Stimulated activated CD8-positive, alpha-beta memory T cell treated with anti-CD3 and anti-CD28 coated beads, Interleukin-12 subunit alpha, Interleukin-12 subunit beta, amount 100 ng/mL, for 4 hours (primary cell): ENCODE measurements around the gene EHBP1.

Source experiments
- DNase-seq: peaks from one replicate; pipeline ENCODE4 v3.0.0-alpha.2; 2020; ENCODE audit warnings: low read depth

EHBP1 gene

DNA sequence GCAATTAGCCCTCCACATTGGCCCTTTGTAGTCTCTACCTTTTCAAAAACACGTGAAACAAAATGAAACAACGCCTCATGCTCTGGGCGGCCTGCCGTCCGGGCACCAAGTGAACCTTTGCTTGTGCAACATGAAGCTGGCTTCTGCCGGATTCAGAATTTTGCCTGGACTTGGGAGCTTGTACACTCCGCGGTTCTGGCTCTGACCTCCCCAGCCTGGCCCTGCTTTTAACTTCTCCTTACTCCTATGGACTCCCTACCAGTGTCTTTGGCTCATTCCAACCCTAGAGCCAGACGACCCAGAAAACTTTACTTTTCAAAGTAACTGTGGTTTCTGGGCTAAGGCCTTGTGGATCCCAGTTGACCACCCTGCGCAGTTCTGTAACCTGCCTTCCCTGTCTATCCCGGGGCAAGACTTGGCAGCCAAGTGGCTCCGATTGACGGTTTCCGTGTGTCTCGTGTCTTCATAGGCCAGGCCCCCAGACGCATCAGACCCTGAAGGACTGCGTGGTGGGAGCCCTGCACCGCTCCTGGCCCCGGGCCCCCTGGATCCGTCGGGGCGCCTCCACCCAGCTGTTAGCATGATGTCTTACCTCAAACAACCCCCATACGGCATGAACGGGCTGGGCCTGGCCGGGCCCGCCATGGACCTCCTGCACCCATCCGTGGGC lies 347.0 kb downstream of the EHBP1 start:
- no peak for DNase-seq

DNA sequence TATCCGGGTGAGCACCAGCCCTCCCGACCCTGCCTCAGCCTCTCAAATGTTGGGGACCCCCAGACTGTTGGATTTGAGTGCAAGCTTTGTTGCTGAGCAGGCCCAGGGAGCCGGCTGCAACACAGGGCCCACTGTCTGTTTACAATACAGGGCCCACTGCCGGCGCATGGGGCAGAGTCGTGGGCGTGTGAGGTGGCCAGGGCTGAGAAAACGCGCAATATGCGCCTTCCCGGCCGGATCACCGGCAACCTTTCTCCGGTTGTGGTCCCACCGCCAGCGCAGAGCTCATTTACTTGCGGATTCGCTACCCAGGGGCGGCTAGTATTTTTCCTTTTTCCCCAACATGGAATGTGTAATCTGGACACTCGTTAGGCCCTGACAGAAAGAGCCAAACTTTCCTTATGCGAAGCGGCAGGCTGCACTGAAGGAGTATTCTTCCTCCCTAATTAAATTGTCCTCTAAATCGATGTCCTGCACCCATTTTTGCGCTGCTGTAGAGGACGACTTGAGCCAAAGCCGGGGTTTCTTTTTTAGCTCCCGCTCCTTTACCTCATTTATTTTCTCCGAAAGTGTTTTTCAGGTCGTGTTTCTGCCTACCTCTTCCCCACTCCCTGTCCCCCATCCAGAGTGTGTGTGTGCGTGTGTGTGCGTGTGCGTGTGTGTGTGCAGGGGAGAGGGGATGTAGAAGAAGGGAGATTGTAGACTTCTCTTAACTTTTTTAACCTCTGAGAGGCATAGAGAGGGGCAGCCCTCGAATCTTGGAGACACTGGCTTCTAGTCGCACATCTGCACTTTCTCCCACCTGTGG lies 347.8 kb downstream of the EHBP1 start:
- no peak for DNase-seq

DNA sequence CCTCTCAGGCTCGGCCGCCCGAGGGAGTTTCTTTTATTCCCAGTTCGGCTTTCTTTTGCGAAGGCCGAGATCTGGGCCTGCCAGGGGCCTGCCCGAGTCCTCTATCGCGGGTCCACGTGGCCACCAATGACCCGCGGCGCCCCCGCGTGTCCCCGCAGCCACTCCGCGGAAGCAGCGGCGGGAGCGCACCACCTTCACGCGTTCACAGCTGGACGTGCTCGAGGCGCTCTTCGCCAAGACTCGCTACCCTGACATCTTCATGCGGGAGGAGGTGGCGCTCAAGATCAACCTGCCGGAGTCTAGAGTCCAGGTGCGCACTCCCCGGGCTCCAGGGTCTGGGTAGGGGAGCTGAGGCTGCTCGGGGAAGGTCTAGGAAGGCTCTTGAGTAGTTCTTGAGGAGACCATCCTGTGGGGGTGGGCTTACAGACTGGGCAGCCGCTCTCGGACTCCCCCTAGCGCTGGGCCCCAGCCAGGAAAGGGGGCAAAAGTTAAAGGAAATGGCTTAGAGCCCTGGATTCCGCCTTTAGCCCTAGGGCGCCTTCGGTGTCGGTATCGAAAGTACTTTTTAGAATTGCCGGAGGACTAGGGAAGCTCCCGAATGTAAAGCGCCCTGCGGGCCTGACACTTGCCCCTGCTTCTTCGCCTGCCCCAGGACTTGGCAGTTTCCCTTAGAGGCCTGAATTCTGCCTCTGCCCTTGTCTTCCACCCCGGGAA lies 348.5 kb downstream of the EHBP1 start:
- no peak for DNase-seq

DNA sequence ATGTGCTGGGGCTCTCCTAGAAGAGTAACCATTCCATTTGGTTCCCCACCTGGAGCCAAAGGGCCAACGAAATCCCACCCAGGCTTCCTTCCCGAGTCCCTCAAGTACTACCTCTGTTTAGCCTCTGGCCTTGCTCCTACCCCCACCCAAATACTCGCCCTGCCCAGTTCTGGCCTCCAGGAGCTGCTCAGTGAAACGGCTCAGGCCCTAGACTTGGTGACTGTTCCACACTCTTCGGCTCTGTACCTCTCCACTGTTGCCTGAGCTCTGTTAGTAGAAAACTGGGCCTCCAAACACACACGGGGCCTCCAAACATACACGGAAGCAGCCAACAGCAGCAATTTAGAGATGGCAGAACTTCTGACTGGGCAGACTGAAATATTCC lies 349.3 kb downstream of the EHBP1 start:
- no peak for DNase-seq

DNA sequence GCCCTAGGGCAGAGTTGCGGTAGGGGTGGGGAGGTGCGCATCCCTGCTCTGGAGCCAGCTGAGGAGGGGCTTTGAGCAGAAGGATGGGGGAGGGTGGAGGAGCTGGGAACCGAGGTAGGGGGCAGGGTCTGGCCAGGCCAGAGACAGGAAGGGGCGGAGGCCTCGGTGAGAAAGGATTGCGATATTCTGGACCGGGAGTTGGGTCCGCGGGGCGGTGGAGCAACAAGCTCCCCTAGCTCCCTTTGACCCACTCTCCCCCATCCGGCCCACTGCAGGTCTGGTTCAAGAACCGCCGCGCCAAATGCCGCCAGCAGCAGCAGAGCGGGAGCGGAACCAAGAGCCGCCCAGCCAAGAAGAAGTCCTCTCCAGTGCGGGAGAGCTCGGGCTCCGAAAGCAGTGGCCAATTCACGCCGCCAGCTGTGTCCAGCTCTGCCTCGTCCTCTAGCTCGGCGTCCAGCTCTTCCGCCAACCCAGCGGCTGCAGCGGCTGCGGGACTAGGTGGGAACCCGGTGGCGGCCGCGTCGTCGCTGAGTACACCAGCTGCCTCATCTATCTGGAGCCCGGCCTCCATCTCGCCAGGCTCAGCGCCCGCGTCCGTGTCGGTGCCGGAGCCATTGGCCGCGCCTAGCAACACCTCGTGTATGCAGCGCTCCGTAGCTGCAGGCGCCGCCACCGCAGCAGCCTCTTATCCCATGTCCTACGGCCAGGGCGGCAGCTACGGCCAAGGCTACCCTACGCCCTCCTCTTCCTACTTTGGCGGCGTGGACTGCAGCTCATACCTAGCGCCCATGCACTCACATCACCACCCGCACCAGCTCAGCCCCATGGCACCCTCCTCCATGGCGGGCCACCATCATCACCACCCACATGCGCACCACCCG lies 350.0 kb downstream of the EHBP1 start:
- DNase-seq: no peak

GRCh38 chr2:63056107-63057050 lies 350.9 kb downstream of the EHBP1 start:
- no peak for DNase-seq

- DNase-seq: no peak
Measured at GRCh38 chr2:63057249-63058143, 352.0 kb downstream of the EHBP1 start.

GRCh38 chr2:63058144-63058920 lies 352.8 kb downstream of the EHBP1 start:
- no peak for DNase-seq

GRCh38 chr2:63058921-63059792 lies 353.6 kb downstream of the EHBP1 start:
- no peak for DNase-seq

- no peak for DNase-seq
Measured at GRCh38 chr2:63059793-63060471, 354.4 kb downstream of the EHBP1 start.

- no peak for DNase-seq
Measured at GRCh38 chr2:63060472-63060991, 355.0 kb downstream of the EHBP1 start.

DNA sequence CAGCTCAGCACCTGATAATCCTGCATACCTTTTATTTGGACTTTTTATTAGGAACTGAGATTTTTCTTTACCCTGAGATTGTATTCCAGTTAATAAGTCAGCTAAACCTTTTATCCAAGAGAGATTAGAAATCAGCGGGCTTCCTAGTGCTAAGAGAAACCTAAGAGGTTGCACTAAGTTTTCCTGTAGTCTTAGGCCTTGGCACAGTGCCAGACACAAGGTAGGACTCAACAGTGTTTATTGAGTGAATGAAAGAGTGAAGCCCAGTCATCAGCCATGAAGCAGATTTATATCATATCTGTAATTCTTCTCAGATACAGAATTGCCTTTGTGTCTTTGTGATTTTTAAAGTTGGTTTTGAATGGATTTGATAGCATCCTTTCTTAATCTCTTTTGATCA lies 358.7 kb downstream of the EHBP1 start:
- no peak for DNase-seq

DNA sequence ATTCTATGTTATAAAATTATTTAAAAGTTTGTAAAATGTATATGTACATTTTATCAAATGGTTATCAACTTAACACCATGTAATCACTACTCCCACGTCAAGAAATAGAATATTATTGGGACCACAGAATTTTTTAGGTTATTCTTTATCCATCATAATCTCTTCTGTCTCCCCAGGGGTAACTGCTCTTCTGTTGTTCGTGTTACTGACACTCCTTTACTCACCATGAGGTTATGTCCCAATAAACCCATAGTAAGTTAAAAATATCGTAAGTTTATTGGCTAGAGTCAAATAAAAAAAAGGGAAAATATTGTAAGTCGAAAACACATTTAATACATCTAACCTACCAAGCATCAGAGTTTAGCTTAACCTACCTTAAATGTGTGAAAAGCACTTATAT lies 359.1 kb downstream of the EHBP1 start:
- no peak for DNase-seq

GRCh38 chr2:63066265-63066664 lies 360.8 kb downstream of the EHBP1 start:
- no peak for DNase-seq

DNA sequence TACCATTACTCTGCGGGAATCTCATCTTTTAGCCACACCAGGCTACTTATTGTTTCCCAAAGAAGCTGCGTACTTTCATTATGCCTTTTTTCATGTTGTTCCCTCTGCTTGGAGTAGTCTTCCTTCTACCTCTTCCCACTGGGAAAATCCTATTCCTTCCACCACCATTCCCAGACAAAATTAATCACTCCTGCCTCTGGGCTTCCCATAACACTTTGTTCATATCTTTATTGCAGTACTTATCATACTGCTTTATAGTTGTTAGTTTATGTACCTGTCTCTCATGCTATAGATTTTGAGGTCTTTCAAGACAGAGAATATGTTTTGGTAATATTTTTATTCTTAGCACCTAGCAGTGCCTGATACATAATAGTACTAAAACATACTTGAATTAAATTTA lies 361.3 kb downstream of the EHBP1 start:
- DNase-seq: no peak

DNA sequence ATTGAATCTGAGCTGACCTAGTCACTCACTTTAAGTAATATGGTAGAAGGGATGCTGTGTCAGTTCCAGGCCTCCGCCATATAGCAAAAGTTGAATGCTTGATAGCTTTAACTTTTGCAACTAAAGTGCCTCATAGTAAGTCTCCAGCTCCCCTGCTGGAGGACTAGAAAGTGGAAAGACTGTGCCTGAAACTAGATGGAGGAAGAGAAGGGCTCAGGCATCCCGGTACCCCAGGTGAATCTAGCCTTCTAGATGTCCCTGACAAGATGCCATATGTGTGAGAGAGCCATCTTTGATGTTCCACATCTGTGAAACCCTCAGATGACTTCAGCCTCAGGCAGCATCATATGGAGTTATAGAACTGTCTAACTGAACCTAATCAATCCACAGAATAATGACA lies 366.2 kb downstream of the EHBP1 start:
- no peak for DNase-seq

DNA sequence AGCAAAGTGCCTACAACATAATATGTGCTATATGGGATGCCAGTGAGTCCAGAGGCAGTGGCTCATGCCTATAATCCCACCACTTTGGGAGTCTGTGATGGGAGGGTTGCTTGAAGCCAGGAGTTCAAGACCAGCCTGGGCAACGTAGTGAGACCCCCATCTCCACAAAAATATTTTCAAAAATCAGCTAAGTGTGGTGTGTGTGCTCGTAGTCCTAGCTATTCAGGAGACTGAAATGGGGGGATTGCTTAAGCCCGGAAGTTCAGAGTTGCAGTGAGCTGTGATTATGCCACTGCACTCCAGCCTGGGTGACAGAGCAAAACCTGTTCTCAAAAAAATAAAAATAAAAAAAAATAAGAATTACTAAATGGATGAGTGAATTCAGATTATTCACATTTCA lies 368.5 kb downstream of the EHBP1 start:
- DNase-seq: no peak
